GM19455 (cell line): ENCODE measurements around the gene HLA-DOB.
A peak's percentile ranks its signal among the peaks of the same experiment; 100 is the strongest.

ENCODE experiments used
- ATAC-seq: cut with Tn5 transposase; IDR thresholded peaks from one replicate; pipeline ENCODE4 v1.9.1; 2021; ENCODE audit not compliant: unreplicated experiment

The HLA-DOB gene

DNA sequence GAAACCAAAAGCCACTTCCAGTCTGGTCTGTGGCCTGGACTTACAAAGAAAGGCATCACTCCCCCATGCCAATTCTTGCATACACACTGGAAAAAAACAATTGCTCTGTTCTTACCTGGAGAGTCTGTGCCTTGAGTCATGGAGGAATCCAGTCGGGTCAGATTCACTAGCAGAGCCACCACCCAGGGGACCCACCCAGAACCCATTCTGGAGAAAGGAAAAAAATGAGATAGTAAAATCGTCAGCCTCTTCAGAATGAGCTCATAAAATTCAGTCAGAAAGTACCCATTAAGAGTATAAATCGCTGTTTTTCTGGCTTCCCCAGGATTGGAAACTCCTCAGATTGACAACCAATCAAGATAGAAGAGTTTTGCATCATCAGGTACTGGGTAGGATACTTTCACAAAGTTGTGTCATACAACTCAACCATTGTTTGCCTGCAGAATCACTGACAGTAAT, at the start of gene HLA-DOB:
TSS of gene HLA-DOB (minus strand) at position 257 of the 459 bp plus-strand sequence. CDS start at position 206, 51 bp downstream.
- no peak for ATAC-seq

DNA sequence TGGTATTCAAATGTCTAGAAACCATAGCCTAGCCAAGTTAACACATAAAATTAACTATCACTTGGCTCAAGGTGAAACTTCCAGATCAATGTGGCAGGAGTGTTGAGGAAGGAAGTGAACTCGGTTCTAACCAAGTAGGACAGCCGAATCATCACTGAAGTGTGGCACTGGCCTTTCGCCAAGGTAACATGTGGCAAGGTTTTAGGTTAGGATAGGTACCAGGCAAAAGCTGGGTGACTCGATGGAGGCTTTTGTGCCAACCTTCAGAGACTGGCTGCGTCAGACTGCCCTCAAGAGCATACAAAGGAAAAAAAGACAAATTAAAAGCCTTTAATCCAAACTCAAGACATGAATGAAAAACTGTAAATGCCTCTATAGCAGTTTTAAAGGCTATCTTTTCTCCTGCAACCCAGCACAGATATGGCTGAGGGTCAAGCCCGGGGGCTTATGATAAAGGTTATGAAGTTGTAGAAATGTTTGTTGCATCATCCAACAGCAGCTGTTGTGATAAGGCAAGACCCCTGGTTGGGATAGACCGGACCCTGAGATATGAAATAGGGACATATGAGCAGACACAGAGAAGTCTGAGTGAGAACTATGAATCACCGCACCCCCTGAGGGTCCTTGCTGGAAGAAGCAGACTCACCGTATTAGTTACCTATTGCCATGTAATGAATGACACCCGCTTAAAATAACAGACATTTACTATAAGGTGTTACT, 49.1 kb upstream of the HLA-DOB start:
- ATAC-seq, result no peak

DNA sequence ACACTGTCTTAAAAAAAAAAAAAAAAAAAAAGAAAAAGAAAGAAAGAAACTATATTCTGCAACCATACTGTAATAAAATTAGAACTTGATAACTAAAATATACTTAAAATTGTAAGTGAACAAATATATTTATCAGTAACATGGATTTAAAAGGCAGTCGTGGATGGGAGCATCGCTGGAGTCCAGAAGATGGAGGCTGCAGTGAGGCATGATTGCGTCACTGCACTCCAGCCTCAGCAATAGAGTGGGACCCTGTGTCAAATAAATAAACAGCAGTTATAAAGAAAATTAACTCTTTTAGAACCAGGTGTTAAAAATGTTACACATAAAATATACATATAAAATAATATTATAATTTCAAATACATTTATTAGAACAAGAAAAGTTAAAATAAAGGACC, 45.9 kb upstream of the HLA-DOB start:
- no peak for ATAC-seq

DNA sequence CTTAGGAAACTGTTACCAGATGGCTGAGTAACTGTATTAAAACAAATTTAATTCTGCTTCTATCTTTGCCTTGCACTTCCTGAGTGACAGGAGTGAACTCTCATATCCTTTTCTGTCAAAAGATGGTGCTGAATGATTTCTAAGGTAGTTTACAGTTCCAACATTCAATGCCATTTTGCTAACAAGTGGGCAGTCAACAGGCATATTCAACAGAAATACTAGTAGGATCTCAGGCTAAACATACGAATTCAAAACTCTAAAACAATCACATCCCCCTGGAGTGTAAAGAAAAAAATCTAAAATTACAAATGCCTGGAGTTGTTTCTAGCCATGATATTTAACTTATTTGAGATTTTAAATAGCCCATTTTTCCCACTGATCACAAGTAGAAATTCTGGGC, 43.9 kb upstream of the HLA-DOB start:
- no peak for ATAC-seq

DNA sequence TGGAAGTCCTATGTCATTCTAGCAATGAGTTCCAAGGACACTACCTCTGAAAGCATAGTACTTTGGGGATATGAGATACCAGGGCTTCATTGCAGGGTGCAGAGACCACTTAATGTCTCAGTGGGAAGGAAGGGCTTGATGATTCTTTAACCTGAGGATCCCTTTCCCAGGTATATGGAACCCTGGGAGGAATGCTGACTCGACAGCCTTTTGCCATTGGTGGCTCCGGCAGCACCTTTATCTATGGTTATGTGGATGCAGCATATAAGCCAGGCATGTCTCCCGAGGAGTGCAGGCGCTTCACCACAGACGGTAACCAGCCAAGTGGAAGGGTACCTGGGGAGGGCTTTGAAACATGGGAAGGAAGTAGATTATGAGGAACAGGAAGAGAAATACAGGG, 41.4 kb upstream of the HLA-DOB start:
- ATAC-seq, result no peak

DNA sequence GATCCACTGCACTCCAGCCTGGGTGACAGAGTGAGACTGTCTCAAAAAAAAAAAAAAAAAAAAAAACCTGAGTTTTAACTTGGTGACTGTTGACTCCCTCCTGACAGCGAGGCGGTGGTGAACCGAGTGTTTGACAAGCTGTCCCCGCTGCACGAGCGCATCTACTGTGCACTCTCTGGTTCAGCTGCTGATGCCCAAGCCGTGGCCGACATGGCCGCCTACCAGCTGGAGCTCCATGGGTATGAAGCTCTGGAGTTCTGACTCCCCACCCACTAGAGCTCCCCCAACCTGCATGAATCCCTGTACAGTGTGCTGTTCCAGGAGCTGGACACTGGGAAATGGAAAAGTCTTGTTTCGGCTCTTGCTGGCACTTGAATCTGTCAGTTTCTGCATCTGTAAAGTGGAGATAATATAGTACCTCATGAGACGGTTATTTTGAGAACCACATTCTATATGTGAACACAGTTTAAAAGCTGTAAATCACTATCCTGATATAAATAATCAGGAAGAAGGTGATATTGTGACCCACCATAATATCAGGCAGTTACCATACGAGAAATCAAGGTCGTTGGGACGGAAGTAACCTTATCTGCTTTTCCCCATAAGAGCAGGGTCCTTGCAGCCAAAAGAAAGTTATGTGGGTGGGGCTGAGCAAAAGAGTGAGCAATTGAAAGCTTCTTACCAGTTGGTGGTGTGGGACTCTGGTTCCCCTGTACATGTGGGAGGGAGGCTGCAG, 40.5 kb upstream of the HLA-DOB start:
- ATAC-seq, result no peak

DNA sequence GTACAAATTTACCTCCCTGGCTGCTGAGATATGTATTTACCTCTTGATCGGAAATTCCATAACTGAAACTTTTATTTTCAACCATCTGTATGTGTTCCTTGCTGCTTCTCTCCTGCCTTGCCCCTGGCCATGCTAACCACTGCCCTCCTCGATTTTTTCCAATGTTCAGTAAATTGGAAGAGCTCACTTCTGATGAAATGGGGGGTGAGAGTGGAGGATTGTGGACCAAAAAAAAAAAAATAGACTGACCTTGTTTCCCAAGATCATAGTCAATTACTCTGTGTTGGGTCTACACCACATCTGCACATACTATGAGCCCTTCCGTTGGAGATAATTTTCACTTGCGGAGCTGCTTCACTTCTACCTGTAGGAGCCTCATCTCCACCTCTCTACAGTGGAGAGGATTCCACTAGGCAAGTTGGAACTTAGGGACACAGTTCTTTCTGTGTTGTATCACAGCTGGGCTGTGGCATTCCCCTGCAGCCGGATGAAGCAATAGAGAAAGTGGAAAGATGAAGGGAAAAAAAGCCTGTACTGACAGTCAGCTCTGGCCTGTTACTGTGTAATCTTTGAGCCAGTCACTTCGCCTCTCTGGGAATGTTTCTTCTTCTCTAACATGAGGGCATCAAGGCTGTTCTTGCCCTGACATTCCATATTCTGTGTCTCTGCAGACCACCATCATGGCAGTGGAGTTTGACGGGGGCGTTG, 38.8 kb upstream of the HLA-DOB start:
- no peak for ATAC-seq

DNA sequence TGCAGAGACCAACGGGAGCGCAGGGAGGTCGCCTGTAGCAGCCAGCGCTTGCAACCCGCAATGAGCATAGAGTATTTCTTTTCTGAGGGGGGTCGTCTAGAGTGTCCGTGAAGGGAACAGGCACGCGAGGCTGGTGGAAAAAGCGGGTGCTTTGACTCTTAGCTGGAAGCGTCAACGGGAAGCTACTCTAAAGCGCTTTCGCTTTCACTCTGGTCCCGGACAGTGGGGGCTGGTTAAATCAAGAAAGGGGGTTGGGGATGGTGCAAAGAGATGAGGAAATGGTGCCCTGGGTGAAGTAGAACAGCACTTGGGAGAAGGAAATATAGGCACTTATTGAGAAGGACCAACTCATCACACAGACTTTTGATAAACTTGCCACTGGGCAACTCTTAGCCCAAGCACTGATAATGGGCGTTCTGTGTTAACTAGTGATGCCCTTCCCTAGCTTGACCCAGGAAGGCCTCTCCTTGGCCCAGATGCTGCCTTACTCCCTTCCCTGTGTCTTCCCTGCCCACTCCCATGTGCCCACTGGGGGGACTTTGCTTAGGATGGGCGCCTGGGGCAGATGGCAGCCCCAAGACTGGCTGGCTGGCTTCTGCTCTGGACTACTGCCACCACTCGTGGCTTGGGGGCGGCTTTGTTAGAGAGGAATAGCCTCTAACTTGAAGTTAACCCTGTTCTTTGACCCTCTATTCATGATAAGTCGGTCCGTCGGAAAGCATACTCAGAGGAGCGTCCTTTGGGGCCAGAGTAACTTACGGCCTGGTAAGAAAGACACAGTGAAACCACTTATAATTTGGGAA, 37.8 kb upstream of the HLA-DOB start:
- ATAC-seq, result no peak

DNA sequence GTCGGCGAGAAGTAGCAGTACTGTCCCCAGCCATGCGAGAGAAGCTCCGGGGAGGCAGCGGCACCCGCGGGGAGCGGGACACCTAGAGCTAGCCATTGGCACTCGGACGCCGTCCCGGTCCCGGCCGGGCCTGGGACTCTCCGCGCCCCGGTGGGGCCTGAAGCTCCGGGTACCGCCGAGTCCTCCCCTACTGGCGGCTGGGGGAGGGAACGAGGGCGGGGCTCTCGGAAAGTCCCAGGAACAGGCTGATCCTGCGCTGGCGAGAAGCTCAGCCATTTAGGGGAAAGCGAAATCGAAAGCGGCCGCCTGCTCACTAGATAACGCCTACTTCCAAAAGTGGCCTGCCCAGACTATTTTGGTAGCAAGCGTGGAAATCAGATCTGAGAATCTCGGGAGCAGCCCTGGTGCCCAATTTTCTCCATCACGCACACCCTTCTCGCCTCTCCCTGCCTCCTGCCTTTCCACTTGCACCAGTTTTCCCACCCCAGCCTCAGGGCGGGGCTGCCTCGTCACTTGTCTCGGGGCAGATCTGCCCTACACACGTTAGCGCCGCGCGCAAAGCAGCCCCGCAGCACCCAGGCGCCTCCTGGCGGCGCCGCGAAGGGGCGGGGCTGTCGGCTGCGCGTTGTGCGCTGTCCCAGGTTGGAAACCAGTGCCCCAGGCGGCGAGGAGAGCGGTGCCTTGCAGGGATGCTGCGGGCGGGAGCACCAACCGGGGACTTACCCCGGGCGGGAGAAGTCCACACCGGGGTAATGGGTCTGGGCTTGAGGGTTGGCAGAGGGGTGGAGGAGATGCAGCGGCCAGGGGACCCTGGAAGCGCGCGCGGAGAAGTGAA, 37.0 kb upstream of the HLA-DOB start, which contains the start of the genes PSMB9 and TAP1:
TSS of gene PSMB9 (plus strand) at position 652 of the 835 bp plus-strand sequence. CDS start at position 690, 38 bp downstream.
TSS of gene TAP1 (minus strand) at position 164 of the 835 bp plus-strand sequence. CDS start at position 96, 68 bp downstream.
- peak; percentile 79 for ATAC-seq

DNA sequence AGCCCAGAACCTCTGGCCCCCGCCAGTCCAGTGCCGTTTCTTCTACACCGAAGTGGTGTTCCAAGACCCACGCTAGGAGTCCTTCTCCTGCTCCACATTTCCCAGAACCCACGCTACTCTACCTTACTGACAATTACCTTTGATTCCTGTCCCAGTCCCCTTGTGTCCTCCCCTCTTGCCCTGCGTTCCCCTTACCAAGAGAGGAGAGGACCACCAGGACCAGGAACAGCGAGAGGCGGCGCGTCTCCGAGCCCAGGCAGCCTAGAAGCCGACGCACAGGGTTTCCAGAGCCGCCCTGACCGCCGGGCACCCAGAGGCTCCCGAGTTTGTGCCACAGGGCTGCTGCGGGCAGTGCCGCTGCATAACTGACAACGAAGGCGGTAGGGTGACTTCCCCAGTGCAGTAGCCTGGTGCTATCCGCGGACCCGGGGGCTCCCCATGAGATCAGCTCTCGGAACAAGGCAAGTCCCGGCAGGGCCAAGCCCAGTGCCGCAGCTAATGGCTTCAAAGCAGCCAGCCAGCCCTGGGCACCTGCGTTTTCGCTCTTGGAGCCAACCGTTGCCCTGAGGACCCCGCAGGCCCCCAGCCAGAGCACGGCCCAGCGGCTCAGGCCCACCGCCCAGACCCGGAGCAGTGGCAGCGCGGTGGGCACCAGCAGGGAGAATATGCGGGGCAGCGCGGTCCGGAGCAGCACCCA, 36.2 kb upstream of the HLA-DOB start:
- ATAC-seq, result peak; percentile 15

DNA sequence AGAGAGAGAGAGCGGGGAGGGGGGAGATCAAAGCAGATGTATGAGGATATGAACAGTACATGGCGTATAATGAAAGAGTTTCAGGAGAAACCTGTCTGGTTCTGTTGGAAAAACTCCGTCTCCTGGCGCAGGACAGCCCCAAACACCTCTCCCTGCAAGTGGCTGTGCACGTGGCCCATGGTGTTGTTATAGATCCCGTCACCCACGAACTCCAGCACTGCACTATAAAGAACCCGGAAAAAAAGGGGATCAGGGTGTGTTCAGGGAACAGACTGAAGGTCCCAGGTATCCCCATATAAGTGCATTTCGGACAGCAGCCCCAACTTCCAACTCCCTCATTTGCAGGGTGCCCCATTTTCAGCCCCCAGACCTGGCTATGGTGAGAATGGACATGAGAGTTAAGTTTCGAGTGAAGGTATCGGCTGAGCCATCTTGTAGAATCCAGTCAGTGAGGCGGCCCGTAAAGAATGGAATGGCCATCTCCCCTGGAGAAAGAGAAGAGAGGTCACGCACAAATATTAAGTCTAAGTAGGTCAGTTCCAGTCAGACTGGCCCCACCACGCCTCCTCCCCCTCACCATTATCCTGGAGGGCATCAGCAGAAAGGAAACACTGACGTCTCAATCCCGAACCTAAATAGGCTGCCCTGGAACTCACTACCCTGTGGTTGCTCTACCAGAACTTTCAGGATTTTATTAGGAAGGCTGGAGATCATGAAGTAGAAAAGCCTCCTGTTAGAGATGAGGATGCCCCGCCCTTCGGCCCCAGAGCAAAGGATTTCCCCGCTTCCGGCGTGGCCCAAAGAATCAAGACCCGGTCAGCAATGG, 35.4 kb upstream of the HLA-DOB start:
- peak; percentile 3 for ATAC-seq

DNA sequence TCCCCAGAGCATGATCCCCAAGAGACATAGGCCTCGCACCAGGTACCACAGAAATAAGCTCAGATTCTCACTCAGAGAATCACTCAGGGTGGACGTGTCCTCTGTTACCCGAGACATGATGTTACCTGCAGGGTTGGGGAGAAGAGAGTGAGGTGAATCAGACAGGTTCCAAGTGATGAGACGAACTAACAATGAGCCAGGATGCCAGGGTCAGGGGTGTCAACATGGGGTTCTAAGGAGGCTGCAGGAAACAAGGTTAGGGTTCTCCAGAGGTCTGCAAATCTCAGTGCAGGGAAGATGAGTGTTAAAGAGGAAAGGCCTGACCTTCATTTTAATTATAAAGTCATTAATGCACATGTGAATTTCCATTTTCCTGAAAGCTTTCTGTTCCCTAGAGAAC, 34.2 kb upstream of the HLA-DOB start:
- no peak for ATAC-seq

DNA sequence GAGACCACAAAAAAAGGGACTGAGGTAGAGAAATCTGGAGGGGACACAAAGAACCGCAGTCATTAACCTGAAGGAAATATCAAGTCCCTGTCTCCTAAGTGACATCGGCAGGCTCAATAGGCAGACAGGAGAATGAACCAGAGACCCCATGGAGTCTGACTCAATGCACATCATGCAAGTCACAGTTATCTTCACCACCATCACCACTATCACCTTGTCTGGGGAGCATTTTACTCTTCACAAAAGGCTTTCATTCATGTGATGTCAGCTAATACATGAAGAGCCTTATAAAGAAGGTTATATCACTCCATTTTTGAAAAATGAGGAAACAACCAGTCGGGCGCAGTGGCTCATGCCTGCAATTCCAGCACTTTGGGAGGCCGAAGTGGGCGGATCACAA, 32.3 kb upstream of the HLA-DOB start:
- ATAC-seq, result no peak

DNA sequence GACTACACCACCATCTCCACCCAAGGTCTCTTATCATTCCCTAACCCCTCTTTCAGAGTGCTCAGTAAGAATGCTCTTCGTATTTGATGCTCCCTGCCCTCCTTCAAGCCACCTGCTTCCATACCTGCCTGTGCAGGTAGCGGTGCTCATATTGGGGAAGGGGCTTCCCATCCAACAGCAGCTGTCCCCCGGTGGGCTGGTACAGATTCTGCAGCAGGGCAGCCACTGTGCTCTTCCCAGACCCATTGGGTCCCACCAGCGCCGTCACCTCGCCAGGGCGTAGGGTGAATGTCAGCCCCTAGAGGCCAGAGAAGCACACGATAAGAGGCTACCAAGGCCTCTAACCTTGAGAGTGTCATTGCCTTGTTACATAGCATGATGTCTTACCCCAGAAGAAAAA, 31.0 kb upstream of the HLA-DOB start:
- no peak for ATAC-seq

DNA sequence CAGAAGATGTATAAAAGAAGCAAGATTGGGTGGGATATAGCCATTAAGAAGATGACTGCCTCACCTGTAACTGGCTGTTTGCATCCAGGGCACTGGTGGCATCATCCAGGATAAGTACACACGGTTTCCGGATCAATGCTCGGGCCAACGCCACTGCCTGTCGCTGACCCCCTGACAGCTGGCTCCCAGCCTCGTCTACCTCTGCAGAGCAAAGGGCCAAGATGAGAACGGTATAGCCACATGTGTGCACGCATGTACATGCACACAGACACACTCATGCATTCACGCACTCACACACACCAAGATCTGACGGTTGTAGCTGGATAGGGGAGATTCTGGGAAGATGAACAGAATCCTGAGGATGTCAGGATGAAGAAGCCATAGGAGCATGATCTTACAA, 30.2 kb upstream of the HLA-DOB start:
- ATAC-seq, result no peak

DNA sequence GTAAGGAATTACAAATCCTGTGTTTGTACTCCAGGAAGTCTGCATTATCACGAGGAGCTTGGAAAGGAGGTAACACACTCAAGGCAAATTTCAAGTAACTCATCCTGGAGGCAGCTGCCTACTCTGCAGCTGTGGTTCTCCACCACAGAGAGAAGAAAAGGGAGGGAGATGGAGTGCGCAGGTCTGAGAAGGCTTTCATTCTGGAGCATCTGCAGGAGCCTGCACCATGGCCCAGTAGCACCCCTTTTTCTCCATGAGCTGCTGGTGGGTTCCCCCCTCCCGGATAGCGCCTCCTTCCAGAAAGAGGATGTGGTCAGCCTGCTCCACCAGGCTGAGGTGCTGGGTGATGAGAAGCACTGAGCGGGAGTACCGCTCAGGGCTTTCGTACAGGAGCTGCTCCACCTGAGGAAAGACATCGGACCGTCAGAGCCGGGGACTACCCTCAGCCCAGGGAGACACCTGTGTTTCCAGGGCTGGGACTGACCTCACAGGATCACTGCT, 28.6 kb upstream of the HLA-DOB start:
- no peak for ATAC-seq

DNA sequence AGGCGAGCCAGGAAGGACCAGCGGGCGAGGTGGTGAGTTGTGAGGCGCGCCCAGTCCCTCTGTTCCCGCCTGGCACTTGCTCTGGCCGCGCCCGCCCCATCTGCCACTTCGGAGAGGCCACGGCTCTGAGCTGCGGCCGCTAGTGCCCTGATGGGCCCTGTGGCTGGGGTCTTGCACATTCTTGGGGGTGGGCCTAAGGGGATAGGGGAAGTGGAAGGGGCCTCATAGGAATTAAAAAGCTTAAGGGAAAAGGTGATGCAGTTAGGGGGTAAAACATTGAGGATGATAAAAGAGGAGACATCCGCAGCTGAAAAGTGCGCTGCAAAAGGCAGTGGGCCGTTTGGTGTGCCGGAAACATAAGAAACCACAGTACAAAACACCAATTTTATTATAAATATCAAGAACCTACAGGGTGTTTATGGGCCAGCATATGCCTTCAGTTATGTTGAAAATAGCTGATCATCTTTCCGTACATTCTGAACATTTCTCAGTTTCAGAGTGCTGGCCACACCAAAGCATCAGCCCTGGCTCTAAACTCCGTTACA, 28.1 kb upstream of the HLA-DOB start:
- no peak for ATAC-seq
